Thyroid gland (tissue), 4 donors: ENCODE data around the gene RNU1-1.
"Not testable (repeated sequence)": the region's sequence is repeated elsewhere in the genome, so short reads cannot be mapped to it uniquely, and the experiment has no call there.

Experiments
- CTCF ChIP-seq, 6 experiments: fragments of 200-600 bp in 3 of 6; fragments of 450-650 bp in 3 of 6; sonication (generic) in 3 of 6; IDR thresholded peaks; one replicate each; pipeline ENCODE4 v1.5.1; 2016 to 2019; ENCODE audit warnings: antibody characterized with exemption in 6 of 6, mild to moderate bottlenecking in 2 of 6, inconsistent platforms in 1 of 6, moderate library complexity in 1 of 6
- POLR2A ChIP-seq, 2 donors: fragments of 450-650 bp; IDR thresholded peaks; one replicate each; pipeline ENCODE4 v1.6.1; 2017; ENCODE audit warnings: antibody characterized with exemption in 2 of 2, mild to moderate bottlenecking in 2 of 2, moderate library complexity in 1 of 2

DNA sequence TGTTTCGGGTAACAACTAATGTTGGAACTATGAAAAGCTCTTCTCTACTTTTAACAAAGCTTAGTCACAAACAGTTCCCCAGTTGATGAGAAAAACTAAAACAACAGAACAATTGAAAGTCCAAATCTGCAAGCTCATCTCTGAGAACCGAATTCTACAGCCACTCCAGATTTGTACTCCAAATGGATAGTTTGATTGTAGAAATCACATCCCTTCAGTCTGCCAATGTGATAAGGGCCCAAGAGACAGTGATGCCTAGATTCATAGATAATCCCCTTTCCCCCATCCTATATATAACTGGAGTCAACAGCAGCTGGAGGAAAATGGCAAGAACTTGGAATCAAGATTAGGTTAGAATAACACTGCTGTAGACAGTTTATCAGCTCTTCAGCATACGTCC is 14.3 kb upstream of the RNU1-1 start:
- TF ChIP-seq CTCF, POLR2A (IDR thresholded peaks at IDR 0.05): not testable (repeated sequence)
